WTC11 (cell line): ENCODE results near the gene EPM2AIP1. TPM values are rescaled to one million over a fixed set of nuclear protein-coding genes. Genes with fewer than 3 reads are reported as not detected.

Experiments
- total RNA-seq: library from RNA; stranded (reverse); gene quantifications from 3 replicates; pipeline ENCODE4 v1.2.3, GENCODE V29; 2021

The EPM2AIP1 gene
- total RNA-seq, 1 experiment from 2014 or later = 11.0 TPM

Other genes starting within 250 kb of the EPM2AIP1 start
- gene DCLK3, start 228.6 kb downstream of the EPM2AIP1 start, total RNA-seq = 0.44 to 0.94 TPM (median 0.55 TPM) in 3 replicates
- 10.5 to 12.2 TPM (median 11.4 TPM) in 3 replicates for gene TRANK1, start 48.1 kb downstream of the EPM2AIP1 start, total RNA-seq
- gene MLH1, start 387 bp upstream of the EPM2AIP1 start, total RNA-seq = 46.4 to 47.2 TPM (median 47.2 TPM) in 3 replicates
- 23.7 to 24.6 TPM (median 23.7 TPM) in 3 replicates for gene LRRFIP2, start 181.5 kb upstream of the EPM2AIP1 start, total RNA-seq